K562 (cell line): ENCODE measurements around the gene PLEKHH3. TPM values are rescaled to one million over a fixed set of nuclear protein-coding genes. Genes with fewer than 3 reads are reported as not detected.

ENCODE experiments used
- ATAC-seq: fragments of 200-7000 bp; cut with Tn5 transposase; 3 replicates; pipeline ENCODE4 v1.9.1; 2020; ENCODE audit warnings: moderate library complexity
- BruUV-seq: library from RNA; stranded (reverse); fragments of 400-500 nt; replicated peaks from 2 replicates; lab custom pipeline; 2021; lab: Mats Ljungman, UMichigan
- CTCF ChIA-PET: fragments of 300-600 bp; formaldehyde crosslinking; extraction: SDS; loops from one replicate; lab custom pipeline; 2021; ENCODE audit warnings: low intra/inter-chr PET ratio; lab: Yijun Ruan, JAX
- POLR2A ChIA-PET: fragments of 300-600, 350-650 bp; sonication (Branson Sonifier 250); formaldehyde crosslinking; extraction: SDS; loops from one replicate; lab custom pipeline; 2021; ENCODE audit warnings: antibody characterized with exemption, inconsistent platforms; lab: Yijun Ruan, JAX
- DNase-seq, 4 experiments: peaks; one replicate each; pipeline versions ENCODE4 v3.0.0 to v3.0.0-alpha.2; 2011 to 2018; ENCODE audit warnings: low spot score in 3 of 4, mixed read lengths in 3 of 4; ENCODE audit errors: extremely low read depth in 1 of 4
- FAIRE-seq: peaks from 2 replicates; lab custom pipeline; 2011; peaks lifted over from hg19 to GRCh38; lab: Jason Lieb, UNC
- H2AFZ ChIP-seq: 2 replicates; pipeline ENCODE4 v1.6.0; 2011; ENCODE audit warnings: low read depth, low read length, control low read depth, inconsistent platforms
- H3K27ac ChIP-seq: fragments of 200-600 bp; 3 replicates; pipeline ENCODE4 v1.8.0; 2011; ENCODE audit warnings: low read depth, mild to moderate bottlenecking, control low read depth, inconsistent platforms, low read length, moderate library complexity, mixed read lengths; ENCODE audit errors: extremely low read depth
- H3K27me3 ChIP-seq, 2 experiments: fragments of 300-600 bp in 1 of 2; 2 replicates in 1 of 2; 3 replicates in 1 of 2; pipeline versions ENCODE4 v1.6.0 to v1.8.0; 2011; ENCODE audit warnings: inconsistent platforms in 2 of 2, low read length in 2 of 2, mild to moderate bottlenecking in 1 of 2, mixed read lengths in 1 of 2, moderate library complexity in 1 of 2; ENCODE audit not compliant: control insufficient read depth in 2 of 2, insufficient read depth in 2 of 2
- H3K36me3 ChIP-seq: fragments of 300-600 bp; 3 replicates; pipeline ENCODE4 v1.8.0; 2011; ENCODE audit warnings: mild to moderate bottlenecking, low read length, inconsistent platforms; ENCODE audit not compliant: control insufficient read depth, insufficient read depth
- H3K4me1 ChIP-seq, 2 experiments: fragments of 200-600 bp in 1 of 2; replicated peaks in 1 of 2; 2 replicates in 1 of 2; 3 replicates in 1 of 2; pipeline versions ENCODE4 v1.5.1 to v1.8.0; 2011; ENCODE audit warnings: inconsistent platforms in 2 of 2, low read length in 2 of 2, mild to moderate bottlenecking in 1 of 2, mixed read lengths in 1 of 2, moderate library complexity in 1 of 2; ENCODE audit not compliant: control insufficient read depth in 2 of 2, insufficient read depth in 2 of 2
- H3K4me2 ChIP-seq: 2 replicates; pipeline ENCODE4 v1.6.1; 2011; ENCODE audit warnings: low read length, control low read depth, inconsistent platforms, mixed read lengths; ENCODE audit not compliant: insufficient read depth
- H3K4me3 ChIP-seq: fragments of 200-600 bp; sonication (generic), shearing (Covaris generic); 2 replicates; pipeline ENCODE4 v1.5.1; 2016; ENCODE audit warnings: control low read depth, inconsistent platforms
- H3K79me2 ChIP-seq: fragments of 200-600 bp; 3 replicates; pipeline ENCODE4 v1.8.0; 2011; ENCODE audit warnings: low read length, inconsistent platforms; ENCODE audit not compliant: control insufficient read depth, insufficient read depth
- H3K9ac ChIP-seq, 2 experiments: 2 replicates each; pipeline versions ENCODE4 v1.6.0 to v1.6.1; 2011; ENCODE audit warnings: low read depth in 2 of 2, low read length in 2 of 2, control low read depth in 1 of 2, inconsistent platforms in 1 of 2, mild to moderate bottlenecking in 1 of 2, mixed read lengths in 1 of 2; ENCODE audit not compliant: insufficient read depth in 1 of 2
- H3K9me1 ChIP-seq: one replicate; pipeline ENCODE4 v1.6.0; 2011; ENCODE audit warnings: inconsistent platforms, mild to moderate bottlenecking, low read length, moderate library complexity; ENCODE audit not compliant: control insufficient read depth, insufficient read depth
- H3K9me3 ChIP-seq: replicated peaks from 2 replicates; pipeline ENCODE4 v1.5.1; 2011; ENCODE audit warnings: low read depth, low read length, inconsistent platforms; ENCODE audit not compliant: control insufficient read depth, insufficient read depth
- H4K20me1 ChIP-seq: replicated peaks from 2 replicates; pipeline ENCODE4 v1.6.1; 2011; ENCODE audit warnings: low read length, inconsistent platforms, mixed read lengths; ENCODE audit not compliant: control insufficient read depth, insufficient read depth
- GMEB1 ChIP-seq: fragments of 250-450 bp; sonication (Bioruptor Pico); IDR thresholded peaks from 2 replicates; pipeline ENCODE4 v1.4.0; 2020; ENCODE audit warnings: mild to moderate bottlenecking
- NFIC ChIP-seq: fragments of 450-650 bp; IDR thresholded peaks from 2 replicates; pipeline ENCODE4 v1.6.1; 2017; ENCODE audit warnings: mild to moderate bottlenecking, inconsistent platforms
- ZNF584 ChIP-seq: fragments of 200-800 bp; sonication (Bioruptor generic); IDR thresholded peaks from 2 replicates; pipeline ENCODE4 v1.6.1; 2016; ENCODE audit warnings: low read depth, mild to moderate bottlenecking, missing genetic modification characterization, missing compliant biosample characterization
- WGBS: fragments of 100-300 bp; shearing (Covaris generic); methylation state at CpG from one replicate; pipeline ENCODE4 v1.1.6; 2016; ENCODE audit warnings: low coverage, mixed read lengths; ENCODE audit not compliant: insufficient coverage; ENCODE audit errors: missing lambda C conversion rate; 5-methylcytosine and 5-hydroxymethylcytosine counted together
- in situ Hi-C: fragments of 300-500 bp; cut with MboI; formaldehyde crosslinking; loops from 4 replicates; pipeline ENCODE4 v1.15.0; 2018; ENCODE audit warnings: inconsistent platforms, mixed read lengths
- intact Hi-C: fragments of 100-400 bp; cut with micrococcal nuclease; formaldehyde crosslinking; loops from 2 replicates; pipeline ENCODE4 v1.14.2; 2022
- polyA plus RNA-seq, 8 experiments: library from polyadenylated mRNA; depleted of rRNA in 4 of 8; stranded (reverse) in 5 of 8; unstranded in 3 of 8; fragments of >200 nt; fragmentation: Nextera tagmentation in 2 of 8; fragmentation: Illumina TruSeq in 1 of 8; extraction: Ambion mirVana in 2 of 8; extraction: Trizol in 1 of 8; gene quantifications; 2 replicates each; pipeline versions ENCODE4 v1.2.1 to v1.2.3, GENCODE V29; 2011 to 2014; ENCODE audit warnings: inconsistent platforms in 1 of 8, missing spikeins in 1 of 8
- total RNA-seq, 7 experiments: library from RNA; depleted of rRNA in 6 of 7; stranded (reverse); fragments of >200 nt in 6 of 7; fragmentation: Illumina TruSeq in 2 of 7; extraction: Trizol in 2 of 7; gene quantifications; 2 replicates each; pipeline versions ENCODE4 v1.2.1 to v1.2.3, GENCODE V29; 2011 to 2021; ENCODE audit warnings: low replicate concordance in 1 of 7

The PLEKHH3 gene
- total and polyA plus RNA-seq, 9 of the 15 experiments (the other 6 are each of a cell fraction or from before 2014, with no cell fraction given) = 0.58 to 34.5 (median 5.0) TPM

GRCh38 chr17:42651392-42651791 lies 25.4 kb downstream of the PLEKHH3 start:
- no peaks in the 10 kb centered on the region for H4K20me1 ChIP-seq
- ChIA-PET POLR2A (interaction anchor here (1.1 to 1.2 kb wide), 2 partner anchors 25 to 27 kb away, joined by 3 read pairs; partner anchors contain the start of gene PLEKHH3), CTCF (no interaction called here)
- ATAC-seq = no peak
- BruUV-seq = no TSS peak
- no peaks in the 10 kb centered on the region for H3K36me3 ChIP-seq
- no peak overlapping the region for H3K4me3 ChIP-seq
- H3K4me2 ChIP-seq = no peak overlapping the region
- TF ChIP-seq ZNF584 = no peak
- TF ChIP-seq, all 486 proteins: peak for 0
- Histone ChIP-seq H3K9ac (no peak overlapping the region), H3K4me1 (peaks cover 13 to 21% of the 10 kb centered on the region in 2 experiments), H2AFZ (no peak overlapping the region), H3K9me3 (no peaks in the 10 kb centered on the region), H3K27me3 (no peaks in the 10 kb centered on the region), H3K9me1 (no peaks in the 10 kb centered on the region), H3K79me2 (no peaks in the 10 kb centered on the region), H3K27ac (no peak overlapping the region)
- DNase-seq (no peak), FAIRE-seq (no peak)
- intact Hi-C loops = no loop called here
- 76% methylated on average over 3 of the region's 4 CpGs for WGBS
- in situ Hi-C loops = no loop called here

- no TSS peak for BruUV-seq
- Histone ChIP-seq H3K36me3 (no peaks in the 10 kb centered on the region), H3K9ac (no peak overlapping the region), H3K4me2 (no peak overlapping the region), H3K9me1 (no peaks in the 10 kb centered on the region), H2AFZ (peak overlapping the region; percentile 48; the same call in 1 of the 2 replicates), H3K4me1 (peaks cover 0 to 4% of the 10 kb centered on the region in 2 experiments; a peak in 2 of 5 replicates), H3K79me2 (no peaks in the 10 kb centered on the region), H3K27me3 (no peaks in the 10 kb centered on the region), H4K20me1 (no peaks in the 10 kb centered on the region), H3K4me3 (no peak overlapping the region), H3K27ac (no peak overlapping the region), H3K9me3 (no peaks in the 10 kb centered on the region)
- ATAC-seq (no peak; the same call in 2 of the 3 replicates), DNase-seq (no peak), FAIRE-seq (no peak)
- ChIA-PET POLR2A (interaction anchor here (1.5 to 1.6 kb wide), 3 partner anchors 13 to 24 kb away, joined by 4 to 5 read pairs (median 4); no protein-coding TSS in a partner anchor), CTCF (no interaction called here)
- TF ChIP-seq GMEB1 (CRISPR knock-in tag) = no peak
- peak; percentile 37 for TF ChIP-seq NFIC
- WGBS = 56% methylated on average over 5 of the region's 5 CpGs
- in situ Hi-C loops = no loop called here
- intact Hi-C loops = no loop called here
Measured at GRCh38 chr17:42647778-42648177, 29.0 kb downstream of the PLEKHH3 start.
